ENCODE data around the gene TRABD2B. TPM values are rescaled to one million over a fixed set of nuclear protein-coding genes. Genes with fewer than 3 reads are reported as not detected.

Gene TRABD2B
- total and polyA plus RNA-seq, 2 experiments from 2014 or later: 1.6 to 2.0 TPM

DNA sequence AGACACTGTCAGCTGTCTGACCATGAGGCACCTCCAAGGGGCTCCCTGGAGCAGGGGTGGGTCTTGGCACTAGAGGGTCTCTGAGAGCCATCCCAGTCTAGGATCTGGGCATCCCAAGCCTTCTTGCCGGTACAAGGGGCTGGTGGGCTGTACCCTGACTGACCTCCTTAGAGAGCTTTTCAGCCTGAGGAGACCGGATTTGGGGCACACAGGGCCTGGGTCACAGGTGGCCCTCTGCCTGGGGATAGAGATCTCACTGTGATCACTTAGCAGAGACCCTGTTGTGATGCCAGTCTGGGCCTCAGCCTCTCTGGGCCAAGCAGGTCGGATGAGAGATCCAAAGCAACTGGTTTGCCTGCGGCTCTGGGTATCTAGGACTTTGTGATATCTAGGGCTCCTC is 227.2 kb downstream of the TRABD2B start (continued):
- TF ChIP-seq, protein P1, sequence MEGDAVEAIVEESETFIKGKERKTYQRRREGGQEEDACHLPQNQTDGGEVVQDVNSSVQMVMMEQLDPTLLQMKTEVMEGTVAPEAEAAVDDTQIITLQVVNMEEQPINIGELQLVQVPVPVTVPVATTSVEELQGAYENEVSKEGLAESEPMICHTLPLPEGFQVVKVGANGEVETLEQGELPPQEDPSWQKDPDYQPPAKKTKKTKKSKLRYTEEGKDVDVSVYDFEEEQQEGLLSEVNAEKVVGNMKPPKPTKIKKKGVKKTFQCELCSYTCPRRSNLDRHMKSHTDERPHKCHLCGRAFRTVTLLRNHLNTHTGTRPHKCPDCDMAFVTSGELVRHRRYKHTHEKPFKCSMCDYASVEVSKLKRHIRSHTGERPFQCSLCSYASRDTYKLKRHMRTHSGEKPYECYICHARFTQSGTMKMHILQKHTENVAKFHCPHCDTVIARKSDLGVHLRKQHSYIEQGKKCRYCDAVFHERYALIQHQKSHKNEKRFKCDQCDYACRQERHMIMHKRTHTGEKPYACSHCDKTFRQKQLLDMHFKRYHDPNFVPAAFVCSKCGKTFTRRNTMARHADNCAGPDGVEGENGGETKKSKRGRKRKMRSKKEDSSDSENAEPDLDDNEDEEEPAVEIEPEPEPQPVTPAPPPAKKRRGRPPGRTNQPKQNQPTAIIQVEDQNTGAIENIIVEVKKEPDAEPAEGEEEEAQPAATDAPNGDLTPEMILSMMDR (conservative IDR thresholded peaks at IDR 0.05; ENCODE audit: low read depth in 2 of 2): no peak

GRCh38 chr1:47769295-47769694 is 227.9 kb downstream of the TRABD2B start:
- no peaks in the 10 kb centered on the region for H3K9me2 ChIP-seq (ENCODE audit: insufficient read depth)
- no peaks in the 10 kb centered on the region; the same call in 2 of the 3 replicates for H3K9me3 Mint-ChIP-seq
- H2AFZ ChIP-seq: no peak overlapping the region
- TF ChIP-seq ZNF331 (CRISPR knock-in tag; IDR thresholded peaks at IDR 0.05; ENCODE audit: low read depth) (no peak), ZNF114 (CRISPR knock-in tag; IDR thresholded peaks at IDR 0.05) (no peak), EZH2 (IDR thresholded peaks at IDR 0.05; ENCODE audit: low read depth, unreplicated experiment) (no peak), CREB1 (CRISPR knock-in tag; IDR thresholded peaks at IDR 0.05; ENCODE audit: low read depth) (no peak), EZH2phosphoT487 (IDR thresholded peaks at IDR 0.05; ENCODE audit: unreplicated experiment) (no peak), ETS1 (IDR thresholded peaks at IDR 0.05) (no peak), ZNF462 (CRISPR knock-in tag; IDR thresholded peaks at IDR 0.05) (no peak), STAT1 (IDR thresholded peaks at IDR 0.05; ENCODE audit: unreplicated experiment) (no peak)
- TF ChIP-seq, protein P2, sequence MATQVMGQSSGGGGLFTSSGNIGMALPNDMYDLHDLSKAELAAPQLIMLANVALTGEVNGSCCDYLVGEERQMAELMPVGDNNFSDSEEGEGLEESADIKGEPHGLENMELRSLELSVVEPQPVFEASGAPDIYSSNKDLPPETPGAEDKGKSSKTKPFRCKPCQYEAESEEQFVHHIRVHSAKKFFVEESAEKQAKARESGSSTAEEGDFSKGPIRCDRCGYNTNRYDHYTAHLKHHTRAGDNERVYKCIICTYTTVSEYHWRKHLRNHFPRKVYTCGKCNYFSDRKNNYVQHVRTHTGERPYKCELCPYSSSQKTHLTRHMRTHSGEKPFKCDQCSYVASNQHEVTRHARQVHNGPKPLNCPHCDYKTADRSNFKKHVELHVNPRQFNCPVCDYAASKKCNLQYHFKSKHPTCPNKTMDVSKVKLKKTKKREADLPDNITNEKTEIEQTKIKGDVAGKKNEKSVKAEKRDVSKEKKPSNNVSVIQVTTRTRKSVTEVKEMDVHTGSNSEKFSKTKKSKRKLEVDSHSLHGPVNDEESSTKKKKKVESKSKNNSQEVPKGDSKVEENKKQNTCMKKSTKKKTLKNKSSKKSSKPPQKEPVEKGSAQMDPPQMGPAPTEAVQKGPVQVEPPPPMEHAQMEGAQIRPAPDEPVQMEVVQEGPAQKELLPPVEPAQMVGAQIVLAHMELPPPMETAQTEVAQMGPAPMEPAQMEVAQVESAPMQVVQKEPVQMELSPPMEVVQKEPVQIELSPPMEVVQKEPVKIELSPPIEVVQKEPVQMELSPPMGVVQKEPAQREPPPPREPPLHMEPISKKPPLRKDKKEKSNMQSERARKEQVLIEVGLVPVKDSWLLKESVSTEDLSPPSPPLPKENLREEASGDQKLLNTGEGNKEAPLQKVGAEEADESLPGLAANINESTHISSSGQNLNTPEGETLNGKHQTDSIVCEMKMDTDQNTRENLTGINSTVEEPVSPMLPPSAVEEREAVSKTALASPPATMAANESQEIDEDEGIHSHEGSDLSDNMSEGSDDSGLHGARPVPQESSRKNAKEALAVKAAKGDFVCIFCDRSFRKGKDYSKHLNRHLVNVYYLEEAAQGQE (IDR thresholded peaks at IDR 0.05; ENCODE audit: unreplicated experiment): no peak
- TF ChIP-seq, protein P1 (conservative IDR thresholded peaks at IDR 0.05; ENCODE audit: low read depth in 2 of 2): no peak

More at GRCh38 chr1:47769295-47769694, 227.9 kb downstream of the TRABD2B start:
- ATAC-seq (no peak), DNase-seq (ENCODE audit: low spot score) (no peak)
- Histone ChIP-seq H4K20me1 (replicated peaks; ENCODE audit: insufficient read depth) (no peaks in the 10 kb centered on the region), H3K36me3 (ENCODE audit: insufficient read depth) (no peaks in the 10 kb centered on the region), H3K4me2 (no peak overlapping the region), H3K27me3 (ENCODE audit: insufficient read depth) (no peaks in the 10 kb centered on the region), H3F3A (replicated peaks; ENCODE audit: low read depth) (no peaks in the 10 kb centered on the region), H3K4me1 (ENCODE audit: insufficient read depth) (no peaks in the 10 kb centered on the region), H3K4me3 (no peak overlapping the region), H3K79me2 (replicated peaks; ENCODE audit: insufficient read depth) (no peaks in the 10 kb centered on the region), H3K27ac (ENCODE audit: low read depth) (no peak overlapping the region)
- H3K27ac Mint-ChIP-seq: no peak overlapping the region
- H3K4me3 Mint-ChIP-seq: no peak overlapping the region
- peaks cover 7% of the 10 kb centered on the region for H3K27me3 Mint-ChIP-seq (ENCODE audit: insufficient read depth, low read depth, poor library complexity)
- no peaks in the 10 kb centered on the region for H3K36me3 Mint-ChIP-seq (ENCODE audit: low read depth)
- H3K4me1 Mint-ChIP-seq: peaks cover 8% of the 10 kb centered on the region
